GM11168 (cell line): Measurements from ENCODE around the gene PPARA.

Experiments used
- in situ Hi-C: fragments of 300-500 bp; cut with MboI; formaldehyde crosslinking; loops from one replicate; pipeline ENCODE4 v1.12.0; 2022; ENCODE audit warnings: low sequenced_read_pairs; ENCODE audit not compliant: unreplicated experiment

PPARA gene

DNA sequence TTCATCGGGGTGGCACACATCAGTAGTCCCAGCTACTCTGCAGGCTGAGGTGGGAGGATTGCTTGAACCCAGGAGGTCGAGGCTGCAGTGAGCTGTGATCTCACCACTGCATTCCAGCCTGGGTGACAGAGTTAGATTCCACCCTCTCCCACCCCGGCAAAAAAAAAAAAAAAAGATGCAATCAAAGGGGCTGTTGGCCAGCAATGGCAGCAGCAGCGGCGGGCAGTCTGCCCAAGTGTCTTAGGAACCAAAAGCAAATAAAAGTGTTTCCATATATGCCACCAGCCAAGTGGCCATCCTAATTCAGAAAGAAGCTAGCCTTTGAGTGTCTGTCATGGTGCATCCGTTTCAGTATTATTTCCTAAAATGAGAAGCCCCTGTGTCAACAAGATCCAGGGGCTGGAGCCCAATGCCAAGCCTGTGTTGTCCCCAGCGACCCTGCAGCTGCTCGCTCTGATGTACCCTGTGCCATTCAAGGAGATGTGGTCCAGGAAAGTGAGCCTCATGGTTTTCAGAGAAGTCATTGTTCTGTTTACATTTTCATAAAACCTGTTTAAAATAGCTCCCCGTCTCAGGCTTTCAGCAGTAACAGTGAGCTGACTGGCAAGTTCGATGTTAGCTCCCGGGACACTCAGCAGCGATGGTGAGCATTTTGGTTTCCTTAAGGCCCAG, 87.3 kb downstream of the PPARA start:
- in situ Hi-C loops, result no loop called here

DNA sequence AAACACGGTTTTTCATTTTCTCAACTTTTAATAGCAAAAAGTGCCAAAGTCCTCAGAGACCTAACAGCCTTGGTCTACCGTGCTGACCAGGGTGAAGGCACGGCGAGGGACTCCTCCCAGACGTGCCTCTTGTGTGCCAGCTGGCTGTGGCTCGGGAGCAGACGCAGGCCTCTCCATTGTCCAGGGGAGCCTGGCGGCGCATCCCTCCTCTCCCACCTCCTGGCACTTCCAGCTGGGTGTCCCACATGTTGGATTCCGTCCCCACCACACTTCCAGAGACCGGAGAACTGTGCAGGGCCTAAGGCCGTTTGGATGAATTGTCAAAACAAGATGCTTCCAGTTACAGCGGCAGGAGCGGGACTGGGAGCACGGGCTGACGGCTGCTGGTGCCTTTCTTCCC, 88.2 kb downstream of the PPARA start:
- in situ Hi-C loops, result no loop called here

DNA sequence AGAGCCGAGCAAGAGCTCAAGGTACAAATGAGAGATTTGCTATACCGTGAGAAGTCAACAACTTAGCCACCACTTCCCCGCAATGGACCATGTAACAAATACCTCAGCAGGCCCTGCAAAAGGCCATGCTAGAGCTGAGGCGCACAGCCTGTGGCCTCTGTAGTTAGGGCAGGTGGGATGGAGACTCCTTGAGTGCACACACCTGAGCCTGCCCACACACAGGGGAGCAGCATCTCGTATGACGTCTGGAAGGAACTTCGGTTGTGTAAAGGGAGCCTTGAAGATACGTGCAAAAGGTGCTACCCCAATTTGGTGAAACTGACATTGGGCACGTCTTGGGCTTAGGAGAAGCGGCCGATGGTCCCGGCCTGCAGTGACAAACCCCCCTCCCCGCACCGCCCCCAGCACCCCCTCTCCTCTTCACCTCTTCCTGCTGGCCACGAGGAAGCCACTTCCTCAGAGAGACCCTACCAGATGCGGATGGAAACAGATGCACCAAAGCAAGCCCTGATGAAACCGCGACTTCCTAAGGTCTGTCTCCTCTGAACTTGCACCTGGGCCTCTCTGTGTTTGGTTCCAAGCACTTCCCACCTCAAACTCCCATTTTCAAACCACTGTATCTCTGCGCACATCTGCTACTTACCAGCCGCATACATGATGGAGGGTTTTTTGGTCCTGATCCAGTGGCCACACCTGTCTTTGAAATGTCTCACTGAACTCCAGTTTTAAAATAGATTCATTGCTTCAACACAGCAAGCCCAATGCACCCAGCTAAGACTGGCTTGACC, 89.1 kb downstream of the PPARA start:
- in situ Hi-C loops, result no loop called here

DNA sequence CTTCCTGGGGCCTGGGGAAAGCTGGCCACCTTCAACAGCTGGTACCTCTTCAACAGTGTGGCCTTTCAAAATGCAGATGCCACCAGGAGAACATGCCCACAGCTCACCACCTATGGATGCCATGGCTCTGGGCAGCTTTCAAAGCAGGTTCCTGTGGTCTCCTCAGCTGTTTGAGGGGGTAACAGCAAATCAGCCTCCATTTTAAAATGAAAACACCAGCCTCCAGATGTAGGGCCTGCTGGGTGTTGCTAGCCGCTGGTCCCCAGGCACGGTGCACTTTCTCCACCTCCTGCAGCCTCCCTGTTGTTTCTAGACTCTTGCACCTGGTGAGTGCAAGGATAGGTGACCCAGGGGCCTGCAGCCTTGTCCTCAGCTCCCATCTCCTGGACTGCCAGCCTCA, 89.7 kb downstream of the PPARA start:
- in situ Hi-C loops, result no loop called here

DNA sequence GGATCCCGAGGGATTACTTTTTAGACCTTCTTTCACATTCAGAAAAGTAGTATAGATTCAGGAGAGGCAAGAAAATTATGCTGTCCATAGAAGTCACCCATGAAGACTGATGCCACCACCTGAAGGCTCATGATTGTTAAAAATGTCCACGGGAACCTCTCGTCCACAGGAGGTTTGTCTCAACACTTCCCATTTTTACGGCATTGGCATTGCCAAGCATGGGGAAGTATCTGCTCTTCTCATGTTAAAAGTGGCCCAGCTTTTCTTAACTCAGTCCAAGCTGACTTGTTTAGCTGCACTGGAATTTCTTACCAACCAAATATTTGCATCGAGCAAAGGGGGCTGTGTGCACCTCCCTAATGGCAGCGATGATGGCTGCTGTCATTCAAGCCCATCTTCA, 90.2 kb downstream of the PPARA start:
- in situ Hi-C loops, result no loop called here

DNA sequence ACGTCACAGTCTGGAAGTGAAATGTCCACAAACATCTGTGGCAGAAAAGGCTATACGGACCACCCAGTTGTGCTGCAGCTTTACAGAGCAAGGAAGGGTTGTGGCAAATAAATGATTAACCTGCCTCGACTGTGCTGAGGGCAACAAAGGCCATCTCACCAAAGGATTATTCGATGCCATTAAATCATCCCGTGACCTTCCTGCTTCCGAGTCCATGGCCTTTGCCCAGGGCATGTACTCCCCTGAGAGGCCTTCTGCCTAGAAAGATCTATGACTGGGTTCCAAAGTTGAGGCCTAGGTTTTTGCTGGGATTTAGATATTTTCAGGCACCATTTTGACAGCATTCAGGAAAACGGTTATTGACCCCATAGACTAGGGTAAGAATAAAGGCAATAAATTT, 90.6 kb downstream of the PPARA start:
- in situ Hi-C loops, result no loop called here

DNA sequence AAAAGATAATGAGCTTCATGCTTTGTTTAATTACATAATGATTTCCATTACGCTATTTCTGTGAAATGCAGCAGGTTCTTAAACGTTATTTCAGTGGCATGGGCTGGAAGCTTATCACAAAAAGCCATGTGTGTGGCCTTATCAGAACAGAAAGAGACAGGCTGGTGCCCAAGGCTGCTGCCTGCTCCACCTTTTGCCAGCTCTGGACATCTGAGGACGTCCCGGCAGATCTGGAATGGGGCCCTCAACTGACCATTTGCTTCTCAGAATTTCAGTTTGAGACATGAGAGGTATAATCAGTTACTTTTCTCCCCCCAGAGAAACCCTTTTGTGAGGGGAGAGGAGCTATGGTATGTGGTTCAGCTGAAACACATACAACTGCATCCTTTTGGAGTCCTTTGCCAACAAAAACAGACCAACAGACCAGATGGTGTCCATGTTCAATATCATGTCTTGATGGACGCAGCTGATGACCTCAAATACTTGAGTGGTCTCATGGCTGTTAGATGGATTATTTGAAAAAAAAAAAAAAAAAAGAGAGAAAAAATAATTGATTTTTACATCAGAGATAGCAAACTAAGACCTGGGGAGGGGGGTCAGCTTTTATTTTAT, 91.2 kb downstream of the PPARA start:
- in situ Hi-C loops, result no loop called here

DNA sequence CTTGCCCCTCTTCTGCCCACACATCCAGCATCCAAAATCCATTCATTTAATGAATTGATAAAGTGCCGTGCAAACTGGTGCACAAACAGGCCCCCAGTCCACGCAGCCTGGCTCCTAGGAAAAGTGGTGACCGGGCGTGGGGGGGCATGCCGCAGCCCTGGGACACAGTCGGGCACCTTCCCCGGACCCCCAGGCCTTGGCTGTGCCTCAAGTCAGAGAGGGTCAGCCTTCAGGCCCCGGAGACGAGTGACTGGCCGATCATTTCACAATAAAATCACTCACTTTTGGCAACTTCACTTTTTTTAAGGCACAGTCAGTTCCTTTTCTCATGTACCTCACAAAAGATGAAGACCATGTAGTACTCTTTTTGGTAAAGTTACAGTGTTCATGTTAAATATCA, 91.8 kb downstream of the PPARA start:
- in situ Hi-C loops, result no loop called here

DNA sequence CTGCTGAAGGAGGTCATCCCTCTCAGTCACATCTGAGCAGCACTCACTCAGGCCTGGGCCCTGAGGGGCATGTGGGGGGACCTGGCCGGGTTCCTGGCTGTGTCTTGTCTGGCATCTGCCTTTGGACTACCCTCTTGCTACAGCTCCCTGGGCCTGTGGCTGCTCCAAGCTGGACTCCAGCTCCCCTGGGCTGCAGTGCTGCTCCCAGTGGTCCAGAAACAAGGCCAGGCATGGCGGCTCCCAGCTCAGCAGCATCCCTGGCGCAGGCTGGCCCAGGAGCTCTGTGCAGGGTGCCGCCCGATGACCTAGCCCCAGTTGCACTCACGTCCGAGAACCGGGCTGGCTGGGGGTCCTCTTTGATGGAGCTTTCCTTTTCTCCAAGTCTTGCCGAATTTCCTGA, 94.4 kb downstream of the PPARA start:
- in situ Hi-C loops, result no loop called here

DNA sequence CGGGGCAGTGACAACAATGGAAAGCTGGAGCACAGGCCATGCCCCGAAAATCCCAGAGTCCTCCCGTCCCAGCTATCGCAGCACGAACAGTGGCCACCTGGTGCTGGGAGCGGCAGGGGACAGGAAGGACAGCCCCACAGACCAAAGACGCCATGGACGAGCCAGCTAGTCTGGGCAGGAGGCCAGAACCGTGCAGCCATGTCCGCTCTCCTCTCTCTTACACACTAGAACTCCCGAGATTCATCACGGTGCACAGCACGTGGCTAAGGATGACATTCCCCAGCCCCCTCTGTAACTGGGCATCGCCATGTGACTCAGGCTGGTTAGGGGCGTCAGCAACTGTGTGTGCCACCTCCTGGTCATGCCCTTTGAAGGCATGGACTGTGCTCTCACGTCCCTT, 95.2 kb downstream of the PPARA start:
- in situ Hi-C loops, result no loop called here

DNA sequence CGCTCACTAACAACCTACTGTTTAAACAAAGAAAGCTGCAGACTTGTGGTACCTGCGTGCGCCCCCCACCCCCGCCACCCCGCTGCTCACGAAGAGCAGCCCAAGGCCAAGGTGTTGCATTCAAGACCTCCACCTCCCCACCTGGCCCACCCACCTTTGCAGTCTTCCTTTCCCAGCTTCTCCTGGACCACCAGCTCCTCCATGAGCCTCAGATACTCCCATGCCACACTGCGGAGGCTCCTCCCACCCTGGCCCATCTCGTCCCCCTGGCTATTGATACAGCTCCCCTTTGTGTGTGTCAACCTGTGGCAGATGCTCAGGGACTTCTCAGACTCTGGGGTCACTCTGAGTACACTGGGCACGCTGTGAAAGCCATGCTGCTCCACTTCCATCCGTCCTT, 95.9 kb downstream of the PPARA start:
- in situ Hi-C loops, result no loop called here

DNA sequence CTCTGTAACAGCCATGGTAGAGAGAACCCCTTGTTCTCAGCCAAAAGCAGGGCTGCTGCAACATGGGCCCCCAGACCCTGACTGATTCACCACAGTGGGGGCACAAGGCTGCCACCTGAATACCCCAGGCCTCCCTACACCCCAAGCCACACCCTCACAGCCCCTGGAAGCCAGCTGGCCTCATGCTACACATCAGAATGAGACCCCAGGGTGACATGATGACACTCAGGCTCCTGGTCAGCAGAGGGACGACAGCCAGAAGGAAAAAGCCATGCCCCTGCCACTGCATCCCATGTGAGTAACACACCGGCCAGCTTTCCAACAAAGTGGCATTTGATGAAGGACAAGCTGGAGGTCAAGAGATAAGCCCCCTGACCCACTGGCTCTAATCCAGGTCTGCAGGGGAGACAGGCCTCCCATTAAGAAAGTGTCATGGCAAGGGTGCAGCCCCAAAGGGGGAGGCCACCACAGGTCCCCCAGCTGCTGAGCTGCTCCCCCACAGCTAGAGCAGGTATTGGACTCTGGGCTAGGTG, 97.2 kb downstream of the PPARA start:
- in situ Hi-C loops, result no loop called here

DNA sequence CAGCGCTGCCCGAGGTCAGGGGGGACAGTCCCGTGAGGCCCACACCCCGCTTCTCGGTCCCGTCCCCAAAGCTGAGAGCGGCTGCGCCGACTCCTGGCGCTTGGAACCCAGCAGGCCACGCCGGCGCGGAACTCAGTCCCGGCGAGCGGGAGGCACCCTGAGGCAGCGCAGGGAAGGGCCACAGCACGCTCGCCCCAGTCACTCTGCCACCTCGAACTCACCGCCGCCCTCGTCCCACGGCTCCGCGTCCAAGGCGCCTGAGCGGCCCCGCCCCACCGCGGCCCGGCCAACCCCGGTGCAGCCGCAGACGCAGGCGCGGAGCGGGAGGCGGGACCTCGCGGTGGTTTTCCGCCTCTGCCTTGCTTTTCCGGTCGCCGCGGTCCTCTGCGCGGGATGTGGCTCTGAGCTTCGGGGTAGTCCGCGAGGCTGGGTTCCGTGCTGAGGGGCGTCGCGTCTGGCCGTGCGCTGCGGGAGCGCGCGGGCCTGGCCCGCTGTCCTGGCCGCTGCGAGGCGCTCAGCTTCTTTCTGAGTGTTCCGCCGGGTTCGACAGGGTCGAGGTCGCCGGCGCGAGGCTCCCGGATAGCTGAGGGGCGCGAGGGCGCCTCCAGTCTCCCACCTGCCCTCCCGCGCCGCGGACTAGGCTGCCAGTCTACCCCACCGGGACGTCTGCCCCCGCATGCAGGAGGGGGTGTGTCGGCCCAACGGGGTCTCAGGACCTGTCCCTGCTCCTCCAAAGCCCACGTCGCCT, 99.9 kb downstream of the PPARA start, which contains the start of gene CDPF1:
Gene CDPF1 (minus strand): TSS at position 259 of the 748 bp plus-strand sequence. CDS start 2,009 bp downstream, outside the sequence.
- in situ Hi-C loops, result no loop called here

DNA sequence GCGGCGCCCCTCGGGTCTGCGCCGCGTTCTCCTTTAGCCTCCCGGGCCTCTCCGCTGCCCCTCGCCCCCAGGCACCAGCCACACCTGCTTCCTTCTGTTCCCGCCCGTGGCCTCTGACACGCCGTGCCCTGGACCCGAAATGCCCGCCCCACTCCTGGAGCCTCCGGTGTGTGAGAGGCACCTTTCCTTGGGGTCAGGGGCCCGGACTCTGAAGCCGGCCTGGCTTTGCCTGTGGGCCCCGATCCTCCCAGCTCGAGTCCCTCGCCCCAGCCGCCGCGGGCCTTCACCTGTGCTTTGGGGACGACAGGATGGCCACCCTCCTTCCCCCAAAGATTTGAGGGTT, 100.4 kb downstream of the PPARA start:
- in situ Hi-C loops, result no loop called here

DNA sequence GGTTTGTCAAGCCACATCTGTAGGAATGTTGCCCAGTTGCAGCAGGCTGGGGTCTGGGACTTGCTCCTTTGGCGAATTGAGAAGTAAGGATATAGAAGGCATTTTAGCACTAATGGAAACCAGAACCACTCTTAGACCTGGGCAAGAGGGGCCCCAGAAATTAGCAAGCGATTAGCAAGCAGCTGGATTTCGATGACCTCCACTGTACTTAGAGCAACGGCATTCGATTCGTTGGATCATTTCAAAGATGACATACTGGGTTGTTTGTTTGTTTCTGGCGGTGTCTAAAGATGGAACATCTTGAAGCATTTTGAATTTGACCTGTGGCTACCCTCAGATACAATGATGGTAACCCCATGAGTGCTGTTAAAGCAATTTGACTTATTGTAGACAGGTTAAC, 100.9 kb downstream of the PPARA start:
- in situ Hi-C loops, result no loop called here

DNA sequence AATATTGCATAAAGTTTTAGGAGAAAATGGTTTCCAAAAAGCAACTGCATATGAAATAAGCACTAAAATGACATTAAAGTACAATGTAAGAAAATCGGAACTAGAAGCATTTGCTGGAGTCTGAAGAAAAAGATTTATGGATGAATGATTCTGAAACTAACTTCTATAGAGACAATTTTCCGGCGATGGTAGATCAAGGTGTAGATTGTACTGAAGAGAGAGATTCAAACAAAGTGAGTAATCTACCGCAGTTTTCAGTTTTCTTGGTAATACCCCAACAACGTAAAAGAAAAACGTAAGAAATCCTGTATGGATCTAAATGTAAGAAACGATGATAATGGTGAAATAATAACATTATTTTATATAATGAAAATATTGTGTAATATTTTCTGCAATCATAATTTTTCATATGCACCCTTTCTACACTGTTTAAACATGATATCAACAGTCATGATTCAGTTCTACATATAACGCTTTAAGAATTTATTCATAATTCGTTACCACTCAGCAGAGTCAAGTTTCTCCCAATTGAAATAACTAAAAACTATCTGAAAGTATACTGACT, 101.6 kb downstream of the PPARA start:
- in situ Hi-C loops, result no loop called here

DNA sequence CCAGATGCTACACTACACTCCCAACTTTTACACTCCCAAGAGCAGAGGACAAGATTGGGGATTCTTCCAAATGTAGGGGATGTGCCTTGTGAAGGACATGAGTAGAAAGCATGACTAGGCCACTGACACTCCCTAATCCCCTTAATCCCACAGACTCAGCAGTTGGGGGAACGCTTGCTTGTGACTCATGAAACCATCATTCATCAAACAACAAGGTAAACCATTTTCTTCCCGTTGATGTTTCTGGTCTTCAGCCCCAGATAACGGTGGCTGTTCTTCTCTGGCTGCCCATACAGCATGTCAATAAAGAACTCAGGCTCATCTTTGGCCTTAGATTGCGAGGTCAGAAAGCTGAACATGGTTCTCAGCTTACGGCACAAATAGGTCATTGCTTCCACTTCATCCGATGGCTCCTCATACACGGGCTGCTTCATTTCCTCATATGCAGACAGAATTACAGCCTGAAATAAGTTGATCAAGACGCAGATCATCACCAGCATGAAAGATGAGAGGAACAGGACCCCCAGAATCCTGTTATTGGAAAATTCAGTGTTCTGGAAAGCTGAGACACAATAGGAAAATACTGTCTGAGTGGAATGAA, 106.1 kb downstream of the PPARA start:
- in situ Hi-C loops, result no loop called here

DNA sequence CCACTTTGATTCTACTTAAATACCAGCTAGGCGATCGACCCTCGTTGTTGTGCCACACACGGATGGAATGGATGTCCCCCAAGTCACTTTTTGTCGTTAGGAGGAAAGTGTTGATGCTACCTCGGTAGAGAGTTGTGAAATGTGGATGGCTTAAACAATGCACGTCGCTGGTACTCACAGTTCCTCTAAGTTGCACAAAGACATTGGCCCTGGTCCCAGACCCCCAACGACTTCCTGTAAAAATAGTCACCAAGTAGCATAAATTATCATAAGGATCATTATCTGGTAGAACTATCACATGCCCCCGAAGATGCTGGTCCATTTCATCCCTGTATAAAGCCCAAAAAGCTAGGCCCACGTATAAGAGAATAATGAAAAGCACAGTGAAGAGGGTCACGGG, 109.0 kb downstream of the PPARA start:
- in situ Hi-C loops, result no loop called here

DNA sequence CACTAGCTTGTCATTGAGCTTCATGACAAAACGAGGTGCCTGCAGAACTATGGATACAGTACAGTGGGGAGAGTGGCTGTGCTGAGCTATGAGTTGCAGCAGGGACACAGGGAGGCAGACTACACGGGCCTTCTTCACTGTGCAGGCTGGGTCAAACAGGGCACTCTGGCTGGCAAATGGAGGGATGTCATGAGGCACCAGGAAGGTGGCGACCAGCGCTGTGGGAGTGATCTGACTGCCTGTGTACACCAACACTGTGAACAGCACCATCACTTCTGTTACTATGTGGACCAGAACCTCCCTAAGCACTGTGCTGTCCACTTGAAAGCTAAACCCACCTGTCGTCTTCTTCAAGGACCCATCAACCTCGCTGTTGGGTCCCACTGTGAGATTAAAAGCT, 109.7 kb downstream of the PPARA start:
- in situ Hi-C loops, result no loop called here
